ENCODE results near the gene KRTAP25-1.

The KRTAP25-1 gene

GRCh38 chr21:30255679-30256078, 33.6 kb downstream of the KRTAP25-1 start:
- ATAC-seq: no peak
- TF ChIP-seq ZNF565 (CRISPR knock-in tag; conservative IDR thresholded peaks at IDR 0.05; ENCODE audit: low read depth) (no peak), ZFP3 (CRISPR knock-in tag; IDR thresholded peaks at IDR 0.05) (no peak), ZNF8 (CRISPR knock-in tag; IDR thresholded peaks at IDR 0.05) (no peak), RARB (CRISPR knock-in tag; IDR thresholded peaks at IDR 0.05) (no peak), OSR1 (CRISPR knock-in tag; IDR thresholded peaks at IDR 0.05) (no peak), ZC3H10 (CRISPR knock-in tag; IDR thresholded peaks at IDR 0.05) (no peak), POU6F1 (CRISPR knock-in tag; IDR thresholded peaks at IDR 0.05; ENCODE audit: borderline replicate concordance, low read depth) (no peak), ISL1 (CRISPR knock-in tag; IDR thresholded peaks at IDR 0.05) (no peak), ZFP30 (CRISPR knock-in tag; IDR thresholded peaks at IDR 0.05) (no peak), ZNF70 (CRISPR knock-in tag; IDR thresholded peaks at IDR 0.05) (no peak), ARNTL (CRISPR knock-in tag; IDR thresholded peaks at IDR 0.05; ENCODE audit: borderline replicate concordance, low read depth) (no peak)
- TF ChIP-seq, protein P1, sequence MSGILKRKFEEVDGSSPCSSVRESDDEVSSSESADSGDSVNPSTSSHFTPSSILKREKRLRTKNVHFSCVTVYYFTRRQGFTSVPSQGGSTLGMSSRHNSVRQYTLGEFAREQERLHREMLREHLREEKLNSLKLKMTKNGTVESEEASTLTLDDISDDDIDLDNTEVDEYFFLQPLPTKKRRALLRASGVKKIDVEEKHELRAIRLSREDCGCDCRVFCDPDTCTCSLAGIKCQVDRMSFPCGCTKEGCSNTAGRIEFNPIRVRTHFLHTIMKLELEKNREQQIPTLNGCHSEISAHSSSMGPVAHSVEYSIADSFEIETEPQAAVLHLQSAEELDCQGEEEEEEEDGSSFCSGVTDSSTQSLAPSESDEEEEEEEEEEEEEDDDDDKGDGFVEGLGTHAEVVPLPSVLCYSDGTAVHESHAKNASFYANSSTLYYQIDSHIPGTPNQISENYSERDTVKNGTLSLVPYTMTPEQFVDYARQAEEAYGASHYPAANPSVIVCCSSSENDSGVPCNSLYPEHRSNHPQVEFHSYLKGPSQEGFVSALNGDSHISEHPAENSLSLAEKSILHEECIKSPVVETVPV (CRISPR knock-in tag; IDR thresholded peaks at IDR 0.05): no peak

DNA sequence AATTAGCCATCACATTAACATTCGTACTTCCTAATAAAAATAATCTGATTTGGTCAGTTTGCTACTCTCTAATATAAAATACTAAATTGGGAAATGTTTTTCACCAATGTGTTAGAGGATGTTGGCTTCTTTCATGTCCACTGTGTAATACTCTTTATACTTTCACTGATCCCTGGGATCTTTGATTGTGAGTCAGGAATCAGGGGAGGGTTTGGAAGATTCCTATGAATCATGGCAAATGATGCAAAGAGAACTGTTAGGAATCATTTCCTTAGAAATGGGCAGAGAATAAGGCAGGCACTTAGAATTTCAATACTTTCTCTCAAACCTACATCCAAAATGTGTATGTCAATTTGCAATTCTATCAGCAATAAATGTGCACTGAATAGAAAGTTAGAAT, 37.5 kb downstream of the KRTAP25-1 start:
- no peak for ATAC-seq
- TF ChIP-seq CSDC2 (CRISPR knock-in tag; IDR thresholded peaks at IDR 0.05) (no peak), ZNF70 (CRISPR knock-in tag; IDR thresholded peaks at IDR 0.05) (no peak), BACH2 (CRISPR knock-in tag; IDR thresholded peaks at IDR 0.05; ENCODE audit: borderline replicate concordance) (no peak), SNAI2 (CRISPR knock-in tag; IDR thresholded peaks at IDR 0.05) (no peak), ISL1 (CRISPR knock-in tag; IDR thresholded peaks at IDR 0.05) (no peak), POU6F1 (CRISPR knock-in tag; IDR thresholded peaks at IDR 0.05; ENCODE audit: borderline replicate concordance, low read depth) (no peak), GLIS3 (CRISPR knock-in tag; IDR thresholded peaks at IDR 0.05) (no peak), RARB (CRISPR knock-in tag; IDR thresholded peaks at IDR 0.05) (no peak), ZNF565 (CRISPR knock-in tag; conservative IDR thresholded peaks at IDR 0.05; ENCODE audit: low read depth) (no peak), CREB5 (CRISPR knock-in tag; IDR thresholded peaks at IDR 0.05; ENCODE audit: low read depth) (no peak), ESRRG (CRISPR knock-in tag; IDR thresholded peaks at IDR 0.05) (no peak), ZNF8 (CRISPR knock-in tag; IDR thresholded peaks at IDR 0.05) (no peak), OSR1 (CRISPR knock-in tag; IDR thresholded peaks at IDR 0.05) (no peak), PPARA (CRISPR knock-in tag; IDR thresholded peaks at IDR 0.05; ENCODE audit: borderline replicate concordance) (no peak), ARNTL (CRISPR knock-in tag; IDR thresholded peaks at IDR 0.05; ENCODE audit: borderline replicate concordance, low read depth) (no peak)
- TF ChIP-seq, protein P2, sequence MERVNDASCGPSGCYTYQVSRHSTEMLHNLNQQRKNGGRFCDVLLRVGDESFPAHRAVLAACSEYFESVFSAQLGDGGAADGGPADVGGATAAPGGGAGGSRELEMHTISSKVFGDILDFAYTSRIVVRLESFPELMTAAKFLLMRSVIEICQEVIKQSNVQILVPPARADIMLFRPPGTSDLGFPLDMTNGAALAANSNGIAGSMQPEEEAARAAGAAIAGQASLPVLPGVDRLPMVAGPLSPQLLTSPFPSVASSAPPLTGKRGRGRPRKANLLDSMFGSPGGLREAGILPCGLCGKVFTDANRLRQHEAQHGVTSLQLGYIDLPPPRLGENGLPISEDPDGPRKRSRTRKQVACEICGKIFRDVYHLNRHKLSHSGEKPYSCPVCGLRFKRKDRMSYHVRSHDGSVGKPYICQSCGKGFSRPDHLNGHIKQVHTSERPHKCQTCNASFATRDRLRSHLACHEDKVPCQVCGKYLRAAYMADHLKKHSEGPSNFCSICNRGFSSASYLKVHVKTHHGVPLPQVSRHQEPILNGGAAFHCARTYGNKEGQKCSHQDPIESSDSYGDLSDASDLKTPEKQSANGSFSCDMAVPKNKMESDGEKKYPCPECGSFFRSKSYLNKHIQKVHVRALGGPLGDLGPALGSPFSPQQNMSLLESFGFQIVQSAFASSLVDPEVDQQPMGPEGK (CRISPR knock-in tag; IDR thresholded peaks at IDR 0.05; ENCODE audit: borderline replicate concordance): no peak

- no peak for ATAC-seq
- TF ChIP-seq BACH2 (CRISPR knock-in tag; IDR thresholded peaks at IDR 0.05; ENCODE audit: borderline replicate concordance): no peak
- no peak for TF ChIP-seq ZNF565 (CRISPR knock-in tag; conservative IDR thresholded peaks at IDR 0.05; ENCODE audit: low read depth)
- no peak for TF ChIP-seq OSR1 (CRISPR knock-in tag; IDR thresholded peaks at IDR 0.05)
- no peak for TF ChIP-seq CREB5 (CRISPR knock-in tag; IDR thresholded peaks at IDR 0.05; ENCODE audit: low read depth)
- no peak for TF ChIP-seq ZNF70 (CRISPR knock-in tag; IDR thresholded peaks at IDR 0.05)
- TF ChIP-seq ZFP3 (CRISPR knock-in tag; IDR thresholded peaks at IDR 0.05): no peak
- no peak for TF ChIP-seq TOX (CRISPR knock-in tag; IDR thresholded peaks at IDR 0.05; ENCODE audit: borderline replicate concordance)
- TF ChIP-seq, protein P3, sequence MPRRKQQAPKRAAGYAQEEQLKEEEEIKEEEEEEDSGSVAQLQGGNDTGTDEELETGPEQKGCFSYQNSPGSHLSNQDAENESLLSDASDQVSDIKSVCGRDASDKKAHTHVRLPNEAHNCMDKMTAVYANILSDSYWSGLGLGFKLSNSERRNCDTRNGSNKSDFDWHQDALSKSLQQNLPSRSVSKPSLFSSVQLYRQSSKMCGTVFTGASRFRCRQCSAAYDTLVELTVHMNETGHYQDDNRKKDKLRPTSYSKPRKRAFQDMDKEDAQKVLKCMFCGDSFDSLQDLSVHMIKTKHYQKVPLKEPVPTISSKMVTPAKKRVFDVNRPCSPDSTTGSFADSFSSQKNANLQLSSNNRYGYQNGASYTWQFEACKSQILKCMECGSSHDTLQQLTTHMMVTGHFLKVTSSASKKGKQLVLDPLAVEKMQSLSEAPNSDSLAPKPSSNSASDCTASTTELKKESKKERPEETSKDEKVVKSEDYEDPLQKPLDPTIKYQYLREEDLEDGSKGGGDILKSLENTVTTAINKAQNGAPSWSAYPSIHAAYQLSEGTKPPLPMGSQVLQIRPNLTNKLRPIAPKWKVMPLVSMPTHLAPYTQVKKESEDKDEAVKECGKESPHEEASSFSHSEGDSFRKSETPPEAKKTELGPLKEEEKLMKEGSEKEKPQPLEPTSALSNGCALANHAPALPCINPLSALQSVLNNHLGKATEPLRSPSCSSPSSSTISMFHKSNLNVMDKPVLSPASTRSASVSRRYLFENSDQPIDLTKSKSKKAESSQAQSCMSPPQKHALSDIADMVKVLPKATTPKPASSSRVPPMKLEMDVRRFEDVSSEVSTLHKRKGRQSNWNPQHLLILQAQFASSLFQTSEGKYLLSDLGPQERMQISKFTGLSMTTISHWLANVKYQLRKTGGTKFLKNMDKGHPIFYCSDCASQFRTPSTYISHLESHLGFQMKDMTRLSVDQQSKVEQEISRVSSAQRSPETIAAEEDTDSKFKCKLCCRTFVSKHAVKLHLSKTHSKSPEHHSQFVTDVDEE (CRISPR knock-in tag; IDR thresholded peaks at IDR 0.05): no peak
- no peak for TF ChIP-seq TCF4 (CRISPR knock-in tag; IDR thresholded peaks at IDR 0.05; ENCODE audit: borderline replicate concordance)
- no peak for TF ChIP-seq GLIS3 (CRISPR knock-in tag; IDR thresholded peaks at IDR 0.05)
- TF ChIP-seq, protein P2 (CRISPR knock-in tag; IDR thresholded peaks at IDR 0.05; ENCODE audit: borderline replicate concordance): no peak
- no peak for TF ChIP-seq RARB (CRISPR knock-in tag; IDR thresholded peaks at IDR 0.05)
- no peak for TF ChIP-seq ARNTL (CRISPR knock-in tag; IDR thresholded peaks at IDR 0.05; ENCODE audit: borderline replicate concordance, low read depth)
These were observed 39.4 kb downstream of the KRTAP25-1 start for GRCh38 chr21:30249936-30250335.
